Measurements from ENCODE around the gene CIC.
"Not testable (repeated sequence)": the region's sequence is repeated elsewhere in the genome, so short reads cannot be mapped to it uniquely, and the experiment has no call there.

The CIC gene

DNA sequence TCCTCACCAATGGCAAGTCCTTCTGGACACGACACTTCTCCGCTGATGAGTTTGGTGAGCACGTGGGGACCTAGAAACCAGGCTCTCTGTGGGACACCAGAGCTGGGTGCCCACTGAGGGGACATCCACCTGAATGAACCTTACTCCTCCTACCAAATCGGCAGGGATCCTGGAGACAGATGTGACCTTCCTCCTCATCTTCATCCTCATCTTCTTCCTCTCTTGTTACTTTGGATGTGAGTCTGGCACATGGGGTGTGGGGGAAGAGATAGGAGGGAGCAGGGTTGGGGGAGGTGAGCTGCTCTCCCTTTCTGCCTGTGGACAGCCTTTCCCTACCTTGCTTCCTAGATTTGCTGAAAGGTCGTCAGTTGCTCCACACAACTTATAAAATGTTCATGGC is 46.0 kb downstream of the CIC start:
- no peak for DNase-seq

DNA sequence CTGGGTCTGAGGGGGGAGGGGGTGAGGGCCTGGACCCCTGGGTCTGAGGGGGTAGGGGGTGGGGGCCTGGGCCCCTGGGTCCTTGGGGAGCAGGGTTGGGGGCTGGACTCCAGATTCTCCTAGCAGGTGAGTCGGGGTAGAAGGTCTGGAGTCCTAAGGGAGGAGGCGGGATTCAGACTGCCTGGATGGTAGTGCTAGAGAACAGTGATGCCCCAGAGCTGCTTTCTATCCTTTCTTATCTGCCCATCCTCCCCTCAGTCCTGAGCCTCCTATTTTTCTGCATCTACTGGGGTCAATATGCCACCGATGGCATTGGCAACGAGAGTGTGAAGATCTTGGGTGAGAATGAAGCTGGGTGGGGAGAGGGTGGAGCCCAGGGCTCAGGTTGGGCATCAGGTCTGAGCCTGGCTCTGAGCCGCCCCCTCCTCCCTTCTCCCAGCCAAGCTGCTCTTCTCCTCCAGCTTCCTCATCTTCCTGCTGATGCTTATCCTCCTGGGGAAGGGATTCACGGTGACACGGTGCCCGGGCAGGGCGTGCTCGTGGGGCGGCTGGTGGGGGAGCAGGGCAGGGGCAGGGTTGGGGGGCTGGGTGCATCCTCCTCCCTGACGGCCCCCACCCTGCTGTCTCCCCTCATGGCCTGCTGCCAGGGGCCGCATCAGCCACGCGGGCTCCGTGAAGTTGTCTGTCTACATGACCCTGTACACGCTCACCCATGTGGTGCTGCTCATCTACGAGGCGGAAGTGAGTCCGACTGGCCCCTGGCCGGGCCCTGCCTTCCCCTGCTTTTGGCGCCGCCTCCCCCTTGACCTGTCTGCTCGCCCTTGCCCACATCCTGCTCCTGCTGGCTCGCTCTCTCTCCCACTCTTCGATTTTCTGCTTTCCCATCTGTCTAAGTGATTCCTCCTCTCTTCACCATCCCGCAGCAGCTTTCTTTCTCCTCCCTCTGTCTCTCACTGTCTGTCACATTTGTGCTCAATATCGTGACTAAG is 47.5 kb downstream of the CIC start:
- no peak for DNase-seq

DNA sequence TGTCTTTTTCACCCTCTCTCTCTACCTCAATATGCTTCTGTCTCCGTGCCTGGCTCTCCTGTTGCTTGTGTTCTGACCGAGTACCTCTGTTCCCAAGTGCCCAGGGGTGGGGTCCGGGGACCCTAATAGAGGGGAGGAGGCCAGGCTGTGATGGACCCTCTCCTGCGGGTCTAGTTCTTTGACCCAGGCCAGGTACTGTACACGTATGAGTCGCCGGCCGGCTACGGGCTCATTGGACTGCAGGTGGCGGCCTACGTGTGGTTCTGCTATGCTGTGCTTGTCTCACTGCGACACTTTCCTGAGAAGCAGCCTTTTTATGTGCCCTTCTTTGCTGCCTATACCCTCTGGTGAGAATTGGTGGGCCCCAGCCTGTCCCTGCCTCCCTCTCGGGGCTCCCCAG is 48.5 kb downstream of the CIC start:
- no peak for DNase-seq

DNA sequence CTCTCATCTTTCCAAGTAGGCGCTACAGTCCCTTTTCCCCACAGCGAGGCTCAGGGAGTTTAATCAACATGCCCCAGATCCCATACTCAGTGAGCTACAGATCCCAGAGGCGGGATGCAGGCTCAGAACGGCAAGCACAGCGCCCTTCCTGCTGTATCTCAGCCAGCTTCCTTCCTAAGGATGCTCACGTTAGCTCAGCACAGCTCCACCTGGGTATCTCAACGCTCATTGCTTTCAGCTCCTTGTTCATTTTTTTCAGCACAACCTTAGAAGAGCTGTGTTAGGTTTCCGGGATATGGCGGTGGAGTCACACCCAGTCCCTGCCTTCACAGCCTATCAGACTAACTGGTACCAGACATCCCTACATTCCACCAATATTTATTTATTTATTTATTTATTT is 53.3 kb downstream of the CIC start:
- DNase-seq, result no peak

DNA sequence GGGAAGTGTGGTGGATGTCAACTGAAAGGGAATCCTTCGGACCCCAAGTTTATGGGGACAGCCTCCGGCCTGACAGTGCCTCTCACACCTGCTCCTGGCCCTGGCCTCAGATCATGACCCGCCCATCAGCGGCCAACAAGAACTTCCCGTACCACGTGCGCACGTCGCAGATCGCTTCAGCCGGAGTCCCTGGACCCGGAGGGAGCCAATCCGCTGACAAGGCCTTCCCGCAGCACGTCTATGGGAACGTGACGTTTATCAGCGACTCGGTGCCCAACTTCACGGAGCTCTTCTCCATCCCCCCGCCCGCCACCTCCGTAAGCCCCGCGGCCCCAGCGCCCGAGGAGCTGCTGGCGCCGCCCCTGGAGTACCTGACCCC is 54.4 kb downstream of the CIC start:
- DNase-seq, result no peak

DNA sequence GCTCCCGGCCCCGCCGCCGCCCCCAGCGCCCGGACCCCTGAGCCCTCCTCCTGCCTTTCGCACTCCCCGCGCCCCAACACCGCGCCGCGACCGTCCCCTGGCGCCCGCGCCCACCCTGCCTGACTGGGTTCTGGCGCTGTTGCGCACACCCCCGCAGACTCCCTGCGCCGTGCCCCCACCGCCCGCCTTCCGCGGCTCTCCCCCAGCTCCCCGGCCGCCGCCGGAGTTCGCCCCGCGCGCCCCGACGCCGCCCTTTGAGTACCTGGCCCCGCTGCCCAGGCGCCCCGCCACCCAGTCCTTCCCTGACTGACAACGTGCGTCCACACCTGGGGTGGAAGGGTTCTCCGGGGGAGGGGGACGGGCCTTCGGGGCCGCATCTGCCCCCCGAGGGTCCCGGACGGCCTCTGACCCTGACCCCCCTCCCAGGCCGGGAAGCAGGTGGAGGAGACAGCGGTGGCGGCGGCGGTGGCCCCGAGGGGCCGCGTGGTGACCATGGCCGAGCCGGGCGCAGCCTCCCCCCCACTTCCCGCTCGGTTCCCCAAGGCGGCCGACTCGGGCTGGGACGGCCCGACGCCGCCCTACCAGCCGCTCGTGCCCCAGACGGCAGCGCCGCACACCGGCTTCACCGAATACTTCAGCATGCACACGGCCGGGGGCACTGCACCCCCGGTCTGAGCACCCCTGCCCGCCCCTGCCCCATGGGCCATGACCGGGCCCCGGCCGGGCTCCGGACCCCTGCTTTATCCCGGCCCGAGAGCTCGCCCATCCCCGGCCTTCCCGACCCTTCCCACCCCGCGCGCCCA is 55.0 kb downstream of the CIC start:
- DNase-seq, result no peak

DNA sequence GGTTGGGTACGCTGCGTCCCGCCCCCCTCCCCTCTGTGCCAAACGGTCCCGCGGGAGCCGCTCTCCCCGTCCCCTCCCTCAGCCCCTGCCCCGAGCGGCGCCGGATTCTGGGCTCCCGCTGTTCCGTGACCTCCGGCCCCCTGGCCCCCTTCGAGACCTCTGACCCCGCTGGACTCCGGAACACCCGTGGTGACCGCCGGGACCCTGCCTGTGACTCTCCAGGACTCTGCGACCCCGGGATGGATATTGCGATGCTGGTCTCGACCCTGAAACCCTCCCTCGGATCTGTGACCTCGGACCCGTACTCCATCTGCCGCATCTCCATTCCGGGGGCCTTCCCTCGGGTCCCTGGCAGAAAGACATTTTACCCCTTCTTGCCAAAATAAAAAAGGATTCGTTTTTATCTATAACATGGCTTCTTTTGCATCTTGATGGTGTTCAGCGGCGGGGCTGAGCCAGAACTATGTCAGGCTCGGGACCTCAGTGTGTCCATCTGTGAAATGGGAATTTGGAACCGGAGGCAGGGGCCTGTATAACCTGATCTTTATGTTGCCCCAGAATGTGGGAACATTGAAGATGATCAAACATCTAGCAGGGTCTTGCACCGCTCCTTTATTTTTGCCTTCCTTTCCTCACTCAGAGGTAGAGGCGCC is 55.7 kb downstream of the CIC start:
- DNase-seq, result no peak

DNA sequence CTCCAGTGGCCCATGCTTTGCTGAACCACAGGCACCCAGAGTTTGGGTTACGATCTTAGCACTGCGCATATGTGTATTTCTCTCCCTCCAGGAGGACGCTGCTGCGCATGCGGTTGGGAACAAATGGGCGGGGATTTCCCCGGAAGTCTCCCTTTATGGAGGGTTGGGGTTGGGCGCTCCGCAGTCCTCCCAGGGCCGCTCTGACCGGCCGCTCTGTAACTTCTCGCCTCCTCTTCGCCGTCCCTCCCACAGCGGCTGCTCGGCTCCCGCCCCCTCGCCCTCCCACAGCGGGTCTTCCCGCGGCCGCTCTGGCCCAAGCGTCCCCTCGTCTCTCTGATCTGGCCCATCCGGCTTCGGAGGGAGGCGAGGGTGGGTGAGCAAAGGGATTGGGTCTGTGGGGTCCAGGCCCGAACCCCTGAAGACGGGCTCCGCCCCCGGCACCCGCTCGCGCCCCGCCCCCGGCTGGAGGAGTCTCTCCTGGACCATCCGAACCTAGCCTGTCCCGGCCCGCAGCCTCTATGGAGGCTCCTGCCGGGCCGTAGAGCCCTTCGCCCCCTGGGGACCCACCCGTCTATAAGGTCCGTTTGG is 56.4 kb downstream of the CIC start, which contains the start of gene MEGF8:
Gene MEGF8, plus strand, starts transcription at position 328 of the 588 bp plus-strand sequence. CDS start 609 bp downstream, outside the sequence.
- DNase-seq, result peak; percentile 92

DNA sequence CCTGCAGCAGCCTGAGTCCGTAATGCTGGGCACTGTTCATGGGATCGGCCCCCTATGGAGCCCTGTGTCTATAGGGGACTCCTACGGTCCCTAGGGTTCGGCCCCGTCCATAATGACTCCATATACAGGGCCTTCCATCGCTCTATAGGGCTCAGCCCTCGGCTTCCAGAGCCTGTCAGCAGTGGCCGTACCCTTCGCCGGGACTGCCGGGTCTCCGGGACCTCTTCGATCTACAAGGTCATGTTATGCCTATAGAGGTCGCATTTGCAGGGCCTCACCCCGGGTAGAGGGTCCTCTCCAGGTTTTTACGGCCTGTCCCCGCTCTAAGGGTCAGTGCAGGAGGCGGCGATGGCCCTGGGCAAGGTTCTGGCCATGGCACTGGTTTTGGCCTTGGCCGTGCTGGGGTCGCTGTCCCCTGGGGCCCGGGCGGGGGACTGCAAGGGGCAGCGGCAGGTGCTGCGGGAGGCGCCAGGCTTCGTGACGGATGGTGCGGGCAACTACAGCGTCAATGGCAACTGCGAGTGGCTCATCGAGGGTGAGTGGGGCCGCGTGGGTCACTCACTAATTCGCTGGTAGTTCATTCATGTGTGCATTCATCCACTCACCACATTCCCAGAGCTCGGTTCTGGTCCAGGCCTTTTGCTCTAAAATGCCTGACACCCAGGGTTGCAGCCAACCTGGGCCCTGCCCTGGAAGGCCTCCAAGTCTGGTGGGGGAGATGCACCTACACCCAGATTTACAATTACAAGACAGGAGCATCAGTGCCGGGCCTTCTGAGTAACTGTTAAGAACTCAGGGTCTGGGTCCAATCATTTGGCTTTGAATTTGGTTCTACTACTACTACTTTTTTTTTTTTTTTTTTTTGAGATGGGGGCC is 57.1 kb downstream of the CIC start:
- DNase-seq, result no peak

DNA sequence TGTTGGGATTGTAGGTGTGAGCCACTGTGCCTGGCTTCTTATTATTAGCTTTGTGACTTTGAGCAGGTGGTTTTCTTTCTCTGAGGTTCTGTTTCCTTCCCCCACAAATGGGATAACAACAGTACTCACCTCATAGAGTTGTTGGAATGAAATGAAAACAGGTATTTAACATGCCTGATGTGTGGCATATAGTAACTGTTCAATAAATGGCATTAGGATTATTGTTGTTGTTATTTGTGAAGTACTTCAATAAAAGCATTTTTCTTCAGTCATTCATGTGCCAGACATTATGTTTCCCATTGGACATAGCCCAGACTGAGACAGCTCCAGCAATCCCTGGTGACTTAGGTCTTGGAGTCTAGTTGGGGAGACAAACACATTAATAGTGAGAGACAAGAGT is 57.9 kb downstream of the CIC start:
- no peak for DNase-seq

DNA sequence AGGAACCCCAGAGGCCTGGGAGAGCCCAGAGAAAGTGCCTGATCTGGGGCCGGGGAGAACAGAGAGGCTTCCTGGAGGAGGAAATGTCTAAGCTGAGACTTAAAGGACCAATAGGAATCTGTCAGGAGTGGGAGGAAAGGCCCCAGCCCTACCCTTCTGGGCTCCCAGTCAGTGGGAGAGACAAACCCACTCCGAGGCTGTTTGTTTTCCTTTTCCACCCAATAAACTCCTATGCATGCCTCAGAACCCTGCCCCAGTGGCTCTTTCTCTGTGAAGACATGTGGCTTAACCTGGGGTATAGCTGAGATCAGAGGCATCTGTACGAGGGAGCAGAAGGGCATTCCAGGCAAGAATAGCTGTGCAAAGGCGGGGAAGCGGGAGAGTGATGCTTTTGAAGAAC is 58.3 kb downstream of the CIC start:
- DNase-seq, result no peak

DNA sequence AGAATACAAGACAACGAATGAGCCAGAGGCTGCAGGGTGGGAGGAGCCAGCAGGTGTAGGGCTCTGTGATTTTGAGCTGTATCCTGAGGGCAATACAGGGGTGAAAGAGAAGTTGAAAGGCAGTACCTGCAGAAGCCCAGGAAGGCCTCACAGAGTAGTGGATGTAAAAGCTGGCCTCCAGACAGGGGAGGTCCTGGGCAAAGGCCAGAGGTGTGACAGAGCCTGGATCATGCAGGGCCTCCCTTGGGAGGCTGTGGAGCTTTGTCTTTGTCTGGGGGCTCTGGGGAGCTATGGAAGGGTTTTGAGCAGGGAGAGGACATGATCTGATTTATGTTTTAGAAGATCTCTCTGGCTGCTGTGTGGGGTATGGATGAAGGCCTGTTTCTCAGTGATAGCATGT is 59.1 kb downstream of the CIC start:
- no peak for DNase-seq

DNA sequence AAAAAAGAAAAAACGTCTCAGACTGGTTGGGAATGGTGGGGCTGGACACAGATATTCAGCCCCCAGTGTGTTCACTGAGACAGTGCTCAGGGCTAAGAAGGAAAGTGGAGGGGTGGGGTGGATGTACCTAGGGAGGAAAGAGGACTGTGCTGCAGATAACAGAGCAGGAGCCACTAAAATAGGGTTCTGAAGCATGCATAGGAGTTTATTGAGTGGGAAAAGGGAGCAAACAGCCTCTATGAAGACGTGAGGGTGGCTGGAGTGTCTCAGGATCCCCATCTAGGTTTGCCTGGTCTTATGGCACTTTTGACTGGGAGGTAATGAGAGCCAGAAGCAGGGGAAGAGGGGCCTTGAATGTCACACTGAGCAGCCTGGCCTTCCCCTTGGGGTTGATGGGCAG is 59.8 kb downstream of the CIC start:
- no peak for DNase-seq

DNA sequence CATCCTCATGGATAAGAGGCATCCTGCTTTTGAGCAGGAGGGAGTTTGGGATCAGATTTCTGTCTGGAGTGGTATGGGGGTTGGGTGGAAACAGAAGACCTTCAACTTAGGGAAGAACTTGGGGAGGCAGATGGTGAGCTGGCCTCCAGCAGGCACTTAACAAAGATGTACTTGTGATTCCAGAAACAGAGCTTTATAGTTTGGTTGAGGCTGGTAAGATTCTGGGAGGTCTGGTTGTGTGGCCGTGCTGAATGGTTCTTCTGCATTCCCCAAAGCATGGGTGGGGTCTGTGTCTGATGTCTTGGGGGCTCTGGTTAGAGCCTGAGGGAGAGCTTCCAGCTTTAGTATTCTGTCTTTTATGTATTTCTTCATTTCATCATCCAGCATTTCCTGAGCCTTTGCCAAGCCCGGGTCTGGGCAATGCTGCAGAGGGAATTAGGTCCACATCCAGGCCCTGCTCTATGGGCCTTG is 61.2 kb downstream of the CIC start:
- no peak for DNase-seq

DNA sequence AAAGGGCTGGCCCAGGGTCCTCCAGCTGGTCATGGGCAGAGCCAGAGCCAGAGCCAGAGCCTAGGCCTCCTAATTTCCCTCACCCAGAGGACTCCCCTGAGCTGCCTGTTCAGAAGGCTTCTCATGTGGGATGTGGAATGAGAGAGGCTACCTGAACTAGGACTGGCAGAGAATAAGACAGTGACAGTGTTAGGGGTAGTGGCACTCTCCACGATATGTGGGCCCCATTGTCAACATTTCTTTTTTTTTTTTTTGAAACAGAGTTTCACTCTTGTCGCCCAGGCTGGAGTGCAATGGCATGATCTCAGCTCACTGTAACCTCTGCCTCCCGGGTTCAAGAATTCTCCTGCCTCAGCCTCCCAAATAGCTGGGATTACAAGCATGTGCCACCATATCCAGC is 62.3 kb downstream of the CIC start:
- not testable (repeated sequence) for DNase-seq

DNA sequence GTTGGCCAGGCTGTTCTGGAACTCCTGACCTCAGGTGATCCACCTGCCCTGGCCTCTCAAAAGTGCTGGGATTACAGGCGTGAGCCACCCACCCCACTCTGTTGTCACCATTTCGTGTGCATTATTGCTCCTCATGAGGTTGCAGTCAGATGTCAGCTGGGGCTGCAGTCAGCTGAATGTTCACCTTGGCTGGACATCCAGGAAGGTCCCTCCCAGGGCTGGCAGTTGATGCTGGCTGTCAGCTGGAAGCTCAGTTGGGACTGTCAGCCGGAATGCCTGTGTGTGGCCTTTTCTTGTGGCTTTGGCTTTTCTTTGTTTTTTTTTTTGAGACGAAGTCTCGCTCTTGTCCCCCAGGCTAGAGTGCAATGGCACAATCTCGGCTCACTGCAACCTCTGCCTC is 63.0 kb downstream of the CIC start:
- DNase-seq, result no peak

DNA sequence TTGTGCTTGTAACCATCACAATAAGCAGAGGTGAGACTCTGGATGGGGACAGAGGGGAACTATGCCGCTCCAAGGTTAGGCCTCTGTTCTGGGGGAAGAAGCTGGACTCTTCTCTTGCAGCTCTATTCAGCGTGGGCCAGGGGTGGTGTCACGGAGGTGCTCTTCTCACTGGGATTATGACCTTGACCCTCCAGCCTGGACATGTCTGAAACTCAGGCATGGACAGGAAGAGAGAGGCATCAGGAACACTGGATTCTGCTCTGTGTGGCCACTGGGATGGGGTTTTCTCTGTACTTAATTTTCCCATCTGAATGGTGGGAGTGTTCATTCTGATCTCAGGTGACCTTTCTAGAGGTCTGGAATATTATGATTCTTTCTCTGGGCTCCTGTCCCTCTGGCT is 64.0 kb downstream of the CIC start:
- DNase-seq, result no peak

DNA sequence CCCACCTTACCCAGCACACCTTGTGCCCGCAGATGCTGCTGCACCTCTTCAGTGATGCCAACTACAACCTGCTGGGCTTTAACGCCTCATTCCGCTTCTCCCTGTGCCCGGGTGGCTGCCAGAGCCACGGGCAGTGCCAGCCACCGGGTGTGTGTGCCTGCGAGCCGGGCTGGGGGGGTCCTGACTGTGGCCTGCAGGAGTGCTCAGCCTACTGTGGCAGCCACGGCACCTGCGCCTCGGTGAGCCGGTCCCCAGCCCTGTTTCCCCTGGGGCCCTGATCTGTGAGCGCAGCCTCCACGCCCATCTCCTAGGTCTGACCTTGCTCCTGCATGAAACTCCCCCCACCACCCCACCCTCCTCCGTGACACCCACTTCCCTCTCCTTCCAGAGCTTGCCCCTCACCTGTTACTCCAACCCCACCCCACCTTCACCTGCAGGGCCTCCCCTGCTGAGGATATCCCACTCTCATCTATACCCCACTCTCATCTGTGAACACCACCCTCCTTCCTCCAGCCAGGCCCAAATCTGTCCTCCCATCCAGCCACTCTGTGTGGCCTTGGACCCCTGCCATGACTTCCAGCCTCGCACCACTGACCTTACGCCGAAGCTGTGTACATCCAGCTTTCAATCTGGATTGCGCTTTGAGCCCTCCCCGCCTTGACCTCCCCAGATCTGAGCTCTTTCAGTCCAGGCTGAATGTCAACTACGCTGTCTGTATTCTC is 65.1 kb downstream of the CIC start:
- no peak for DNase-seq

DNA sequence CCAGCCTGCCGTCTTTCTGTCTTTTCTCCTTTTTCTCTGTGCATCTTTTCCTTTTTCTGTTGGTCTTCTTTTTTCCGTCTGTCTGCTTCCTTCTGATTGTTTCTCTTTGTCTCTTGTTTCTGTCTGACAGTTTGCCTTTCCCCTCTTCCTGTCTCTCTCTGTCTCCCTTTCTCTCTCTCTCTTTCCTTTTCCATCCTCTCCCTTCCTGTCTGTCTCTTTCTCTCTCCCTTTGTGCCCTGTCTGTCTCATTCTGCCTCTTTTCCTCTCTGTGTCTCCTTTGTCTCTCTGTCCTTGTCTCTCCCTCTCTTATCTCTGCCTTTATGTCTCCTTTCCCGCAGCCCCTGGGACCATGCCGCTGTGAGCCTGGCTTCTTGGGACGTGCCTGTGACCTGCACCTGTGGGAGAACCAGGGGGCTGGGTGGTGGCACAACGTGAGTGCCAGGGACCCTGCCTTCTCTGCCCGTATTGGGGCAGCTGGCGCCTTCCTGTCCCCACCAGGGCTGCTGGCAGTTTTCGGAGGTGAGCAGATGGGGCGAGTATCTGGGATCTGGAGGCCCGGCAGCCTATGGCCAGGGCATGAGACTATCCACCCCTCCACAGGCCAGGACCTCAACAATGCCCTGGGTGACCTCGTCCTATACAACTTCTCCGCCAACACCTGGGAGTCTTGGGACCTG is 65.8 kb downstream of the CIC start:
- DNase-seq, result no peak

DNA sequence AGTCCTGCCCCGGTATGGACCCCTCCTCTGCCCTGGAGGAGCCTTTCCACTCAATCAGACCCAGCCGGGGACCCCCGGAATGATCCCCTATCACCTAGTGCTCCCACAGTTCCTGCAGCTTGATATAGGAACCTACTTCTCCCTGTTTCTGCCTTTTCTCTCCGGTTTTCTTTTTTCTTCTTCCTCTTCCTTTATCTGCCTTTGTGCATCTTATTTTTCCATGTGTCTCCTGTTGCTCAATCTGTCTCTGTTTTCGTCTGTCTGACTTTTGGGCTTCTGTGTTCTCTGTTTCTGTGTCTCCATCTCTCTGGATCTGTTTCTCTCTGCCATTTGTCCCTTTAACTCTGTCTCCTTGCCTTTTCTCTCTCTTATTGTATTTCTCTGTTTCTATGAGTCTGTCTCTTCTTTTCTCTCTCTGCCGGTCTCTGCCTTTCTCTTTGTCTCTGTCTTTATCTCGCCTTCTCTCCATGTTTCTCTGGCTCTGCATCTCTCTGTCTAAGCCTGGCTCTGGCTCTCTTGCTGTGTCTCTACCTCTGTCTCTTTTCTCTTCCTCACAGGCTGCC is 66.4 kb downstream of the CIC start:
- no peak for DNase-seq

Measured in SIG-M5 (cell line).